ENCODE measurements around the gene CEP70.

DNA sequence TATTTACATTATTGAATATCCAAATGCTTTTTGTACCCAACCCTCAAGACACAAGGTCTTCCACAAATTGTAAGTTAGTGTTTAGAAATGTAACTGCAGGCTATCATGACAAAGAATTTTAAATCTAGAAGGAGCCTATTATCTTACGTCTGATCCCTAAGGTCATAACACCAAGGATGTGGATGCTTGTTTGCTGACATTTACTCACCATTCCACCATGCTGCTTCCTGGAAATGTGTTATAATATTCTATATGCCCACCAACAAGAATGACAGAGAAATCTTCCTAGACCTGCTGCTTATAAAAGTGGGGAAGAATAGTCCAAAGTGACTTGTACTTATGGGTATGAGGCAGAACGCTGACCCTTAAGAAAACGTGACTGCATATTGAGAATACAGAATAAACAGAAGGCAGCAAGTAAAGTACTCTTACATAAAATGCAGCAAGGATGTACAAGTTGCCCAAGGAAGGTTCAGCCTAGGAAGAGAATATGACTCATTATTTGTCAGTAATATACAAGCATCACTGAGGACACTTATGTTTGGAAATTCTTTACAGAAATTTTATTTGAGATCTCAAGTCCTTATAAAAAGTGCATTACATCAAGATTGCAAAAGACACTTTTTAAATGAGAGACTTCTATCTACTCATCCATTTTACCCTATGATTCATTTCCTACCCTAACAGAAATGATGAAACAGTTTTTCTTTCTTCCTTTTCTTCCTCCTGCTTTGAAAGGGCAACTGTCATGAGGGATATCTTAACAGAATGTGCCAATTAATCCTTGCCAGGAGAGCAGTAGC lies 100.1 kb downstream of the CEP70 start:
- TF ChIP-seq, protein P1, sequence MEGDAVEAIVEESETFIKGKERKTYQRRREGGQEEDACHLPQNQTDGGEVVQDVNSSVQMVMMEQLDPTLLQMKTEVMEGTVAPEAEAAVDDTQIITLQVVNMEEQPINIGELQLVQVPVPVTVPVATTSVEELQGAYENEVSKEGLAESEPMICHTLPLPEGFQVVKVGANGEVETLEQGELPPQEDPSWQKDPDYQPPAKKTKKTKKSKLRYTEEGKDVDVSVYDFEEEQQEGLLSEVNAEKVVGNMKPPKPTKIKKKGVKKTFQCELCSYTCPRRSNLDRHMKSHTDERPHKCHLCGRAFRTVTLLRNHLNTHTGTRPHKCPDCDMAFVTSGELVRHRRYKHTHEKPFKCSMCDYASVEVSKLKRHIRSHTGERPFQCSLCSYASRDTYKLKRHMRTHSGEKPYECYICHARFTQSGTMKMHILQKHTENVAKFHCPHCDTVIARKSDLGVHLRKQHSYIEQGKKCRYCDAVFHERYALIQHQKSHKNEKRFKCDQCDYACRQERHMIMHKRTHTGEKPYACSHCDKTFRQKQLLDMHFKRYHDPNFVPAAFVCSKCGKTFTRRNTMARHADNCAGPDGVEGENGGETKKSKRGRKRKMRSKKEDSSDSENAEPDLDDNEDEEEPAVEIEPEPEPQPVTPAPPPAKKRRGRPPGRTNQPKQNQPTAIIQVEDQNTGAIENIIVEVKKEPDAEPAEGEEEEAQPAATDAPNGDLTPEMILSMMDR (conservative IDR thresholded peaks at IDR 0.05 in 1 of 2, IDR thresholded peaks at IDR 0.05 in 1 of 2; ENCODE audit: extremely low read depth in 1 of 2, insufficient read depth in 1 of 2, low read depth in 1 of 2, low read length in 2 of 2), result no peak
- no peak for TF ChIP-seq EZH2 (IDR thresholded peaks at IDR 0.05; ENCODE audit: borderline replicate concordance, low read length)
